SU-DHL-6 (cell line): Measurements from ENCODE around the gene PIK3R1.
"Not testable (repeated sequence)": the region's sequence is repeated elsewhere in the genome, so short reads cannot be mapped to it uniquely, and the experiment has no call there.

ENCODE experiments used
- H2AFZ ChIP-seq: fragments of 200-600 bp; sonication (generic); 2 replicates; pipeline ENCODE4 v1.6.1; 2014; ENCODE audit warnings: low read depth, mild to moderate bottlenecking, moderate library complexity, mixed read lengths, antibody characterized with exemption, low read length; ENCODE audit not compliant: severe bottlenecking
- H3F3A ChIP-seq: fragments of 200-600 bp; shearing (Covaris generic); 2 replicates; pipeline ENCODE4 v1.6.0; 2016; ENCODE audit warnings: antibody characterized with exemption, mild to moderate bottlenecking; ENCODE audit not compliant: insufficient read depth
- H3K27ac ChIP-seq: fragments of 200-600 bp; sonication (generic); 2 replicates; pipeline ENCODE4 v1.5.1; 2016; ENCODE audit warnings: low read depth, mild to moderate bottlenecking, low read length, moderate library complexity, mixed read lengths
- H3K27me3 ChIP-seq: fragments of 200-600 bp; sonication (generic), shearing (Covaris generic); 2 replicates; pipeline ENCODE4 v1.6.0; 2014; ENCODE audit warnings: mild to moderate bottlenecking, low read length
- H3K36me3 ChIP-seq: fragments of 200-600 bp; sonication (generic); 2 replicates; pipeline ENCODE4 v1.6.1; 2014; ENCODE audit warnings: mild to moderate bottlenecking, low read length, mixed read lengths
- H3K4me2 ChIP-seq: fragments of 300-600, 200-600 bp; shearing (Covaris generic), sonication (generic); 2 replicates; pipeline ENCODE4 v1.6.0; 2014; ENCODE audit warnings: low read length, low read depth, mild to moderate bottlenecking; ENCODE audit not compliant: poor library complexity, severe bottlenecking
- H3K4me3 ChIP-seq: fragments of 200-600 bp; sonication (generic); 2 replicates; pipeline ENCODE4 v1.5.1; 2014; ENCODE audit warnings: antibody characterized with exemption, low read length, mild to moderate bottlenecking, mixed read lengths; ENCODE audit not compliant: insufficient read depth, poor library complexity, severe bottlenecking
- H3K79me2 ChIP-seq: fragments of 200-600 bp; sonication (generic); 2 replicates; pipeline ENCODE4 v1.6.1; 2014; ENCODE audit warnings: mild to moderate bottlenecking, low read length, moderate library complexity; ENCODE audit not compliant: insufficient read depth
- H3K9ac ChIP-seq: fragments of 200-600 bp; sonication (generic); 2 replicates; pipeline ENCODE4 v1.7.0; 2014; ENCODE audit warnings: mild to moderate bottlenecking, low read length
- H3K9me2 ChIP-seq: fragments of 200-600 bp; sonication (generic); replicated peaks from 2 replicates; pipeline ENCODE4 v1.6.1; 2014; ENCODE audit warnings: low read length; ENCODE audit not compliant: insufficient read depth
- H3K9me3 ChIP-seq: fragments of 200-600 bp; sonication (generic); 2 replicates; pipeline ENCODE4 v1.6.1; 2014; ENCODE audit warnings: low read length, mixed read lengths; ENCODE audit not compliant: insufficient read depth
- H4K20me1 ChIP-seq: fragments of 200-600 bp; sonication (generic); 2 replicates; pipeline ENCODE4 v1.6.1; 2014; ENCODE audit warnings: low read depth, mild to moderate bottlenecking, antibody characterized with exemption, low read length, moderate library complexity, mixed read lengths
- CTCF ChIP-seq: fragments of 200-600 bp; sonication (generic); IDR thresholded peaks from one replicate; pipeline ENCODE4 v1.5.1; 2017; ENCODE audit warnings: antibody characterized with exemption, mild to moderate bottlenecking, low read length, moderate library complexity; ENCODE audit not compliant: insufficient read depth, poor library complexity, severe bottlenecking
- EZH2phosphoT487 ChIP-seq: fragments of 200-600 bp; sonication (generic), shearing (Covaris generic); conservative IDR thresholded peaks from 2 replicates; pipeline ENCODE4 v1.6.1; 2018; ENCODE audit warnings: mild to moderate bottlenecking, antibody characterized with exemption, low read length, moderate library complexity, mixed read lengths

The PIK3R1 gene

GRCh38 chr5:68194386-68194785, 21.2 kb upstream of the PIK3R1 start:
- Histone ChIP-seq H3K4me3 (no peak overlapping the region), H2AFZ (no peak overlapping the region), H4K20me1 (no peaks in the 10 kb centered on the region), H3K9me2 (no peaks in the 10 kb centered on the region), H3K4me2 (no peak overlapping the region), H3K36me3 (no peaks in the 10 kb centered on the region), H3K27me3 (no peaks in the 10 kb centered on the region), H3K9me3 (no peaks in the 10 kb centered on the region), H3F3A (no peaks in the 10 kb centered on the region), H3K9ac (no peak overlapping the region), H3K27ac (no peak overlapping the region), H3K79me2 (no peaks in the 10 kb centered on the region)
- TF ChIP-seq EZH2phosphoT487 (no peak), CTCF (no peak)

- no peak overlapping the region for H3K27ac ChIP-seq
- no peaks in the 10 kb centered on the region for H3K27me3 ChIP-seq
- no peak overlapping the region for H3K4me2 ChIP-seq
- H3K9ac ChIP-seq = no peak overlapping the region
- no peaks in the 10 kb centered on the region for H4K20me1 ChIP-seq
- no peaks in the 10 kb centered on the region for H3F3A ChIP-seq
- no peaks in the 10 kb centered on the region for H3K36me3 ChIP-seq
- H3K79me2 ChIP-seq = no peaks in the 10 kb centered on the region
- no peak overlapping the region for H3K4me3 ChIP-seq
- no peak for TF ChIP-seq EZH2phosphoT487
- H3K9me3 ChIP-seq = no peaks in the 10 kb centered on the region
- no peaks in the 10 kb centered on the region for H3K9me2 ChIP-seq
- no peak overlapping the region for H2AFZ ChIP-seq
Observed at GRCh38 chr5:68195137-68195536, 20.4 kb upstream of the PIK3R1 start.

- no peak overlapping the region for H3K27ac ChIP-seq
- H2AFZ ChIP-seq = peak overlapping the region; percentile 56
Observed at GRCh38 chr5:68196876-68197275, 18.7 kb upstream of the PIK3R1 start.

GRCh38 chr5:68200288-68200687, 15.3 kb upstream of the PIK3R1 start:
- Histone ChIP-seq H3F3A (no peaks in the 10 kb centered on the region), H3K9me2 (no peaks in the 10 kb centered on the region), H2AFZ (no peak overlapping the region), H3K36me3 (no peaks in the 10 kb centered on the region), H3K79me2 (no peaks in the 10 kb centered on the region), H3K9ac (no peak overlapping the region), H3K27me3 (no peaks in the 10 kb centered on the region), H4K20me1 (no peaks in the 10 kb centered on the region), H3K4me2 (no peak overlapping the region), H3K9me3 (no peaks in the 10 kb centered on the region), H3K27ac (no peak overlapping the region), H3K4me3 (no peak overlapping the region)
- TF ChIP-seq CTCF (no peak), EZH2phosphoT487 (no peak)

More at GRCh38 chr5:68196876-68197275, 18.7 kb upstream of the PIK3R1 start:
- Histone ChIP-seq H3K27me3 (no peaks in the 10 kb centered on the region), H3K9me3 (no peaks in the 10 kb centered on the region), H4K20me1 (no peaks in the 10 kb centered on the region), H3K9ac (no peak overlapping the region), H3K4me3 (no peak overlapping the region), H3K79me2 (no peaks in the 10 kb centered on the region), H3K4me2 (peak overlapping the region; percentile 37), H3F3A (no peaks in the 10 kb centered on the region), H3K36me3 (no peaks in the 10 kb centered on the region), H3K9me2 (no peaks in the 10 kb centered on the region)
- no peak for TF ChIP-seq CTCF
- no peak for TF ChIP-seq EZH2phosphoT487

GRCh38 chr5:68210654-68211053, 4.9 kb upstream of the PIK3R1 start:
- H3F3A ChIP-seq, H3K4me2 ChIP-seq, H3K27ac ChIP-seq, H3K27me3 ChIP-seq, H3K9me2 ChIP-seq, H4K20me1 ChIP-seq, H3K79me2 ChIP-seq, H3K9me3 ChIP-seq, H2AFZ ChIP-seq, H3K9ac ChIP-seq, H3K4me3 ChIP-seq, H3K36me3 ChIP-seq: not testable (repeated sequence)
